Neural progenitor cell (in vitro differentiated cells): ENCODE results near the gene AHRR. TPM values are rescaled to one million over a fixed set of nuclear protein-coding genes. Genes with fewer than 3 reads are reported as not detected.
"Not testable (repeated sequence)": the region's sequence is repeated elsewhere in the genome, so short reads cannot be mapped to it uniquely, and the experiment has no call there.

Source experiments
- DNase-seq: peaks from one replicate; pipeline ENCODE4 v3.0.0-alpha.2; 2016; ENCODE audit warnings: low spot score
- H2AFZ ChIP-seq: fragments of 200-600 bp; sonication (generic); replicated peaks from 2 replicates; pipeline ENCODE4 v1.6.1; 2016; ENCODE audit warnings: antibody characterized with exemption
- H3F3A ChIP-seq: fragments of 200-600 bp; sonication (generic); 2 replicates; pipeline ENCODE4 v1.6.1; 2016; ENCODE audit warnings: antibody characterized with exemption, low read depth
- H3K27ac ChIP-seq: fragments of 200-600 bp; sonication (generic); 2 replicates; pipeline ENCODE4 v1.5.1; 2016; ENCODE audit warnings: mild to moderate bottlenecking
- H3K27me3 ChIP-seq: fragments of 200-600 bp; sonication (generic); 2 replicates; pipeline ENCODE4 v1.6.1; 2016; ENCODE audit warnings: mild to moderate bottlenecking, moderate library complexity
- H3K36me3 ChIP-seq: fragments of 200-600 bp; sonication (generic); 2 replicates; pipeline ENCODE4 v1.5.1; 2016
- H3K4me1 ChIP-seq: fragments of 200-600 bp; sonication (generic); 2 replicates; pipeline ENCODE4 v1.6.1; 2016; ENCODE audit warnings: mixed run types
- H3K4me2 ChIP-seq: fragments of 200-600 bp; sonication (generic); 2 replicates; pipeline ENCODE4 v1.6.1; 2016
- H3K4me3 ChIP-seq: fragments of 200-600 bp; sonication (generic); 2 replicates; pipeline ENCODE4 v1.5.1; 2016
- H3K79me2 ChIP-seq: fragments of 200-600 bp; sonication (generic); 2 replicates; pipeline ENCODE4 v1.6.1; 2016; ENCODE audit warnings: low read depth
- H3K9ac ChIP-seq: fragments of 200-600 bp; sonication (generic); 2 replicates; pipeline ENCODE4 v1.6.1; 2016
- H3K9me3 ChIP-seq: fragments of 200-600 bp; sonication (generic); 2 replicates; pipeline ENCODE4 v1.5.1; 2016; ENCODE audit warnings: low read depth
- H4K20me1 ChIP-seq: fragments of 200-600 bp; sonication (generic); 2 replicates; pipeline ENCODE4 v1.6.1; 2016; ENCODE audit warnings: low read depth
- H3K27ac Mint-ChIP-seq: 3 replicates; pipeline ENCODE4 v1.8.0; 2021; ENCODE audit warnings: mixed read lengths
- H3K27me3 Mint-ChIP-seq: 2 replicates; pipeline ENCODE4 v1.8.0; 2022; ENCODE audit warnings: low read depth, mild to moderate bottlenecking, inconsistent platforms, moderate library complexity, mixed read lengths; ENCODE audit not compliant: insufficient read depth
- H3K36me3 Mint-ChIP-seq: 3 replicates; pipeline ENCODE4 v1.8.0; 2021; ENCODE audit warnings: mixed read lengths
- H3K4me1 Mint-ChIP-seq: 3 replicates; pipeline ENCODE4 v1.8.0; 2021; ENCODE audit warnings: mixed read lengths
- H3K4me3 Mint-ChIP-seq: 3 replicates; pipeline ENCODE4 v1.8.0; 2021; ENCODE audit warnings: mild to moderate bottlenecking, moderate library complexity, mixed read lengths
- H3K9me3 Mint-ChIP-seq: 3 replicates; pipeline ENCODE4 v1.8.0; 2020; ENCODE audit warnings: mixed read lengths
- EZH2 ChIP-seq: fragments of 200-600 bp; sonication (generic); IDR thresholded peaks from 2 replicates; pipeline ENCODE4 v1.6.1; 2017; ENCODE audit warnings: antibody characterized with exemption, mild to moderate bottlenecking, moderate library complexity
- EZH2phosphoT487 ChIP-seq: fragments of 200-600 bp; sonication (generic); IDR thresholded peaks from 2 replicates; pipeline ENCODE4 v1.6.1; 2017; ENCODE audit warnings: antibody characterized with exemption
- total RNA-seq: library from RNA; depleted of rRNA; stranded (reverse); fragments of >200 nt; gene quantifications from 2 replicates; pipeline ENCODE4 v1.2.3, GENCODE V29; 2015; ENCODE audit warnings: low replicate concordance
- TF ChIP-seq, protein P1 (sequence below): fragments of 200-600 bp; sonication (generic); IDR thresholded peaks from 2 replicates; pipeline ENCODE4 v1.5.1; 2017; ENCODE audit warnings: antibody characterized with exemption, mild to moderate bottlenecking

The AHRR gene
- total RNA-seq, 1 donor from 2014 or later, result 0.34 TPM

DNA sequence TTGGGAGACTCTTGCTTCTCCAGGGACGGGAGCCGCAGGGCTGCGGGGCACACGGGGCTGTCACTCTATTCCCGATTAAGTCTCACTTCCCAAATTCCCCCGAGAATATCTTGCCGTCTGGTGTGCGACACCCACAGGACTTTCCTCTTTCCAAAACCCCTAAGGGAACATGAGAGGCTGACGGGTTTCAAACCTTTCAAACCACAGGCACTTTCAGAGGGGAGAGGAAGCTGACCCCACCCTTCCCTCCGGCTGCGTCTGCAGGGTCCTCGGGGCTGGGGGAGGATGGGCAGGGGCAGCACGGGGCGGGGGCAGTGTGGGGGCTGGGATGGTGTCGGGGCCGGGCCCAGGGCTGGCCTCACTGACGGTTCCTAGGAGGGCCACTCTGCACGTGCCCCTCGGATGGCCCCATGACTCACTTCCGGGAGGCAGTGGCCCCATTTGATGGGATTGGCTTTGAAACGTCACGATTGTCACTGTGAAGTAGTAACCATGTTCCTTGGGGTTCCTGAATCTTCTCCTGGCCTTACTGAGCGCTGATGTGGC lies 164.5 kb downstream of the AHRR start:
- Histone ChIP-seq H2AFZ (no peak overlapping the region), H3K9me3 (no peaks in the 10 kb centered on the region), H3K4me3 (no peak overlapping the region), H3K9ac (no peak overlapping the region), H3K27ac (no peak overlapping the region), H3K36me3 (no peaks in the 10 kb centered on the region), H3K27me3 (peaks cover 6% of the 10 kb centered on the region), H3K79me2 (no peaks in the 10 kb centered on the region), H4K20me1 (no peaks in the 10 kb centered on the region), H3F3A (no peaks in the 10 kb centered on the region), H3K4me1 (no peaks in the 10 kb centered on the region), H3K4me2 (no peak overlapping the region)
- TF ChIP-seq, protein P1, sequence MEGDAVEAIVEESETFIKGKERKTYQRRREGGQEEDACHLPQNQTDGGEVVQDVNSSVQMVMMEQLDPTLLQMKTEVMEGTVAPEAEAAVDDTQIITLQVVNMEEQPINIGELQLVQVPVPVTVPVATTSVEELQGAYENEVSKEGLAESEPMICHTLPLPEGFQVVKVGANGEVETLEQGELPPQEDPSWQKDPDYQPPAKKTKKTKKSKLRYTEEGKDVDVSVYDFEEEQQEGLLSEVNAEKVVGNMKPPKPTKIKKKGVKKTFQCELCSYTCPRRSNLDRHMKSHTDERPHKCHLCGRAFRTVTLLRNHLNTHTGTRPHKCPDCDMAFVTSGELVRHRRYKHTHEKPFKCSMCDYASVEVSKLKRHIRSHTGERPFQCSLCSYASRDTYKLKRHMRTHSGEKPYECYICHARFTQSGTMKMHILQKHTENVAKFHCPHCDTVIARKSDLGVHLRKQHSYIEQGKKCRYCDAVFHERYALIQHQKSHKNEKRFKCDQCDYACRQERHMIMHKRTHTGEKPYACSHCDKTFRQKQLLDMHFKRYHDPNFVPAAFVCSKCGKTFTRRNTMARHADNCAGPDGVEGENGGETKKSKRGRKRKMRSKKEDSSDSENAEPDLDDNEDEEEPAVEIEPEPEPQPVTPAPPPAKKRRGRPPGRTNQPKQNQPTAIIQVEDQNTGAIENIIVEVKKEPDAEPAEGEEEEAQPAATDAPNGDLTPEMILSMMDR, result no peak
- TF ChIP-seq EZH2phosphoT487, result no peak
- TF ChIP-seq EZH2, result no peak
- Mint-ChIP-seq H3K4me3 (no peak overlapping the region), H3K27ac (no peak overlapping the region), H3K36me3 (no peaks in the 10 kb centered on the region), H3K9me3 (no peaks in the 10 kb centered on the region), H3K4me1 (no peaks in the 10 kb centered on the region), H3K27me3 (peaks cover 4% of the 10 kb centered on the region)
- no peak for DNase-seq

DNA sequence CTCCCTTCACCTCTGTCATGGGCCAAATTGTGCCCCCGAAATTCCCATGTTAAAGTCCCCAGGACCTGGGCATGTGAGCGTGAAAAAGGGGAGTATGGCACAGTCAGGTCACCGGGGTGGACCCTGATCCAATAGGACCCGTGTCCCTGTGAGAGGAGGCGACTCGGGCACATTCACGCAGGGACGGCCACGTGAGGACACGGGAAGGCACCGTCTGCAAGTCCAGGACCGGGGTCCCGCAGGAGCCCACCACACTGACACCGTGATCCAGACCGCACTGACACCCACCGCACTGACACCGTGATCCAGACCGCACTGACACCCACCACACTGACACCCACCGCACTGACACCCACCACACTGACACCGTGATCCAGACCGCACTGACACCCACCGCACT lies 165.1 kb downstream of the AHRR start:
- H3K4me1 Mint-ChIP-seq, H3K27me3 Mint-ChIP-seq, H3K9me3 ChIP-seq, H3K4me2 ChIP-seq, H3F3A ChIP-seq, DNase-seq, H3K4me1 ChIP-seq, H3K27ac Mint-ChIP-seq, H3K27ac ChIP-seq, H3K4me3 Mint-ChIP-seq, H3K9ac ChIP-seq, H3K36me3 Mint-ChIP-seq, H3K36me3 ChIP-seq, H2AFZ ChIP-seq, H3K9me3 Mint-ChIP-seq, H3K4me3 ChIP-seq, H3K79me2 ChIP-seq, H4K20me1 ChIP-seq: not testable (repeated sequence)
- H3K27me3 ChIP-seq, result peaks cover 12% of the 10 kb centered on the region

Other genes starting within 250 kb of the AHRR start
- gene PLEKHG4B, start 229.5 kb upstream of the AHRR start, total RNA-seq, result 28.8 and 63.1 TPM in 2 replicates
- not detected in 2 replicates for gene LRRC14B, start 130.2 kb upstream of the AHRR start, total RNA-seq
- gene CCDC127, start 103.6 kb upstream of the AHRR start, total RNA-seq, result 7.0 TPM in 2 replicates
- 47.1 and 48.5 TPM in 2 replicates for gene SDHA, start 103.4 kb upstream of the AHRR start, total RNA-seq
- 60.8 and 65.3 TPM in 2 replicates for gene PDCD6, start 50.1 kb upstream of the AHRR start, total RNA-seq
- gene EXOC3, start 121.5 kb downstream of the AHRR start, total RNA-seq, result 19.2 and 37.6 TPM in 2 replicates
- gene SLC9A3, start 202.7 kb downstream of the AHRR start, total RNA-seq, result 1.4 and 3.6 TPM in 2 replicates